Skeletal muscle satellite cell (primary cell): ENCODE measurements around the gene ZDHHC19. TPM values are rescaled to one million over a fixed set of nuclear protein-coding genes. Genes with fewer than 3 reads are reported as not detected.

Experiments used
- H3K27me3 ChIP-seq: 2 replicates; pipeline ENCODE4 v1.7.0; 2013; ENCODE audit warnings: low read length; ENCODE audit not compliant: control insufficient read depth, insufficient read depth
- H3K36me3 ChIP-seq: 2 replicates; pipeline ENCODE4 v1.7.0; 2013; ENCODE audit warnings: mild to moderate bottlenecking, control low read depth, low read length; ENCODE audit not compliant: insufficient read depth
- H3K4me1 ChIP-seq: 2 replicates; pipeline ENCODE4 v1.7.0; 2013; ENCODE audit warnings: low read length; ENCODE audit not compliant: control insufficient read depth, insufficient read depth
- H3K4me2 ChIP-seq: 2 replicates; pipeline ENCODE4 v1.7.0; 2013; ENCODE audit warnings: mild to moderate bottlenecking, low read length
- H3K4me3 ChIP-seq: 2 replicates; pipeline ENCODE4 v1.7.0; 2013; ENCODE audit warnings: low read length
- H3K9ac ChIP-seq: 2 replicates; pipeline ENCODE4 v1.7.0; 2013; ENCODE audit warnings: mild to moderate bottlenecking, low read depth, low read length, moderate library complexity
- H3K9me3 ChIP-seq: replicated peaks from 2 replicates; pipeline ENCODE4 v1.7.0; 2013; ENCODE audit warnings: mild to moderate bottlenecking, control low read depth, low read length
- small RNA-seq: library from RNA; depleted of rRNA; stranded (forward); fragments of <200 nt; gene quantifications from one replicate; pipeline ENCODE3, GENCODE V24; 2012

ZDHHC19 gene

DNA sequence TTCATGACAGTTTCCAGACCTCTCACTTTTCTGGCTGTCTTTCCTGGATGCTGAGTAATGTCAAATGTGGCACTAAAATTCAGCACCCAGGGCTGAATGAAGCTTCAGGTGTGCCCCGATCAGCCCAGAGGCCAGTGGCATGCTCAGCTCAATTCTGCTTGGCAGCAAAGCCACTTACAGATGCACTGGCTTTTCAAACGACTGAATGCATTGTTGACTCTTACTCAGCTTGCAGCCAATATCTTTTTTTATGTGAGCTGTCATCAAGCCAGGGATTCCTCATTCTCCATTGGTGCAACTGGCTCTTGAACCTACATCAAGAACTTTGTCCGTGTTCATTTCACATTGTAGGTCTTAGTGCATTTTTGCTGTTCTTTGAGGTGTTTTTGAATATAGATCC, 60.7 kb downstream of the ZDHHC19 start:
- no peaks in the 10 kb centered on the region for H3K4me1 ChIP-seq
- H3K4me2 ChIP-seq: no peak overlapping the region
- peaks cover 6% of the 10 kb centered on the region for H3K27me3 ChIP-seq
- no peak overlapping the region for H3K4me3 ChIP-seq
- no peaks in the 10 kb centered on the region for H3K9me3 ChIP-seq
- no peaks in the 10 kb centered on the region for H3K36me3 ChIP-seq
- H3K9ac ChIP-seq: no peak overlapping the region

DNA sequence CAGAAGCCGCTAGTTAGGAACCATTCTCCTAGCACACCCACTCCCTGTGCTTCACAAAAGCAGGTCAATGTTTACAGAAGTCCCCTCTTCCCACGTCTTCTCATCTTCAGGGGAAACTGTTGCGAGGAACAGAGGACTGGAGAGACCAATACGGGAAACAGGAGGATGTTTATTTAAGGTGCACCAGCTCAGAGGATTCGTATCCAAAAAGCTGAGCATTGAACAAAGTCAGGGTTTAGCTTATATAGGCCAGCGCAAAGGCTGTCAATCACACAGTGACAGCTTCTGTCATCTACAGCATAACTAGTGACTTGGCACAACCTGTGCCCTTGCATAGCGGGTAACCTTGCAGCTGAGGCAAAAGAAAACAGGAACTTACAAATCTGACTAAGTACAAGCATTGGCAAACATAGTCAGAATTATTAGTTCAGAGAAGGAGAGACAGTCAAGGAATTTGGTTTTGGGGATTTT, 61.3 kb downstream of the ZDHHC19 start:
- Histone ChIP-seq H3K9me3 (no peaks in the 10 kb centered on the region), H3K27me3 (peaks cover 6% of the 10 kb centered on the region), H3K4me2 (no peak overlapping the region), H3K36me3 (no peaks in the 10 kb centered on the region), H3K4me1 (no peaks in the 10 kb centered on the region), H3K4me3 (no peak overlapping the region), H3K9ac (no peak overlapping the region)

DNA sequence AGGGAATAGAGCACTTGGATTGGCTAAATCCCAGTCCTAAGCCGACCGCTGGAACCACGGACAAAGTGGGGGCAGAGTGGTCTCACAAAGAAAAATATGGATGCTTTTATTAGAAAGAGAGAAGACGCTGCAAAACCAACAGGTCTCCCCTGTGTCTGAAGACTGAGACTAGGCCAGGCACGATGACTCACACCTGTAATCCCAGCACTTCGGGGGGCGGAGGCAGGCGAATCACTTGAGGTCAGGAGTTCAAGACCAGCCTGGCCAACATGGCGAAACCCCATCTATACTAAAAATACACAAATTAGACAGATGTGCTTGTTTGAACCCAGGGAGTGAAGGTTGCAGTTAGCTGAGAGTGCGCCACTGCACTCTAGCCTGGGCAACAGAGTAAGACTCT, 61.8 kb downstream of the ZDHHC19 start:
- H3K4me2 ChIP-seq: no peak overlapping the region
- H3K36me3 ChIP-seq: no peaks in the 10 kb centered on the region
- no peak overlapping the region for H3K9ac ChIP-seq
- H3K9me3 ChIP-seq: no peaks in the 10 kb centered on the region
- no peaks in the 10 kb centered on the region for H3K4me1 ChIP-seq
- peaks cover 6% of the 10 kb centered on the region for H3K27me3 ChIP-seq
- no peak overlapping the region for H3K4me3 ChIP-seq

Small RNA genes within 50 kb of the gene (small RNA-seq; reads per million reads assigned to genes)
- gene RF00019: not detected
